Stimulated activated CD8-positive, alpha-beta memory T cell treated with anti-CD3 and anti-CD28 coated beads, Interleukin-2, amount 100 ng/mL, for 1 hour (primary cell): Measurements from ENCODE around the gene FAM117B.

Experiments used
- DNase-seq, 2 donors: peaks; one replicate each; pipeline ENCODE4 v3.0.0-alpha.2; 2020; ENCODE audit warnings: low read depth in 2 of 2

The FAM117B gene

GRCh38 chr2:202814226-202814625 is 179.5 kb downstream of the FAM117B start:
- DNase-seq, result no peak

GRCh38 chr2:202815548-202816360 is 181.0 kb downstream of the FAM117B start:
- no peak for DNase-seq

- no peak for DNase-seq
These were observed 183.0 kb downstream of the FAM117B start for GRCh38 chr2:202817771-202818170.

GRCh38 chr2:202818321-202818720 is 183.6 kb downstream of the FAM117B start:
- no peak for DNase-seq
